ENCODE results near the gene PRKAG2.

DNA sequence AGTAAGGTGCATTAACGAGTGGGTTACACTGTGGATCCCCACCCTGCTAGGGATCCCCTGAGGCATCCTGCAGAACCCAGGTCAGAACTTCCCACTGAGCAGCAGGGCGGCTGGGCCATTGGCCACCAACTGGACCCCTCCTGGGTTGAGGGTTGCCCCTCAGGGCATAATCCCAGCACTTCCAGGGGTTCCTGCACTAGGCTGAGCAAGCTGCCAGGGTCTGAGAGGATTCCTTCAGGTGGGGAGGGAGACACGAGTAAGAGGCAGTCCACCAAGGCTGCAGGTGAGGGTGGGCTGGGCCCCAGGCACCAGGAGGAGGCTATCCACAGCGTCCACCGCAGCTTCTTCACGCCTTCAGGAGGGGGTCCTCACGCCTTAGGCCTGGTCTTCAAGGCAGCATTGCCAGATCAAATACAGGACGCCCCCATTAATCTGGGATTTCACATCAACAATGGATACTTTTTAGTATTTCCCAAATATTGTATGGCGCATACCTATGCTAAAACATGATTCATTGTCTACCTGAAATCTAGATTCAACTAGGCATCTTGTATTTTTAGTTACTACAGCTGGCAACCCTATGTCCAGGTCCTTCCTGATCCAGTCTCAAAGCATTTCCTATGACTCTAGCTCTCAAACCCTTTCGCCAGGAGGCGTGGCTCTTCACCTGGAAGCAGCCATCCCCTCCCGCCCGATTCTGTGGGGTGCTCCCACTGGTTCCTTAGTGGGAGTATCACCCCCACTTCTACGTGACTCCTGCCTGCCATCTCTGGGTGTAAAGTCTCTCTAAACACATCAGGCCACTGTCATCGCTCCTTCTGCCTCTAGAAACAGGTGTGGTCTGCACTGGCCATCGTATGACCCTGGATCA lies 4.1 kb downstream of the PRKAG2 start:
- TF ChIP-seq POLR2AphosphoS5 (IDR thresholded peaks at IDR 0.05; ENCODE audit: low read depth, low read length), result no peak
- no peak for TF ChIP-seq POLR2A (IDR thresholded peaks at IDR 0.05; ENCODE audit: low read depth, low read length)
- no peak for TF ChIP-seq PAX5 (IDR thresholded peaks at IDR 0.05; ENCODE audit: insufficient read depth, low read length, severe bottlenecking)

Measured in GM12891 (cell line).